NCI-H226 (cell line): ENCODE measurements around the gene C2orf76.
A peak's percentile ranks its signal among the peaks of the same experiment; 100 is the strongest.

ENCODE experiments used
- DNase-seq: peaks from one replicate; pipeline ENCODE4 v3.0.0-alpha.2; 2015

The C2orf76 gene

GRCh38 chr2:119261493-119262225 lies 105.0 kb downstream of the C2orf76 start:
- DNase-seq, result no peak

GRCh38 chr2:119260646-119261492 lies 105.8 kb downstream of the C2orf76 start:
- no peak for DNase-seq

GRCh38 chr2:119259296-119259860 lies 107.3 kb downstream of the C2orf76 start:
- no peak for DNase-seq

- DNase-seq, result no peak
Observed at GRCh38 chr2:119257198-119257597, 109.4 kb downstream of the C2orf76 start.

GRCh38 chr2:119256582-119256921 lies 110.1 kb downstream of the C2orf76 start:
- DNase-seq, result no peak

GRCh38 chr2:119255760-119256581 lies 110.7 kb downstream of the C2orf76 start:
- DNase-seq, result peak; percentile 96

- no peak for DNase-seq
Observed at GRCh38 chr2:119254601-119255080, 112.0 kb downstream of the C2orf76 start.

- no peak for DNase-seq
Observed at GRCh38 chr2:119253760-119254600, 112.7 kb downstream of the C2orf76 start.

- DNase-seq, result peak; percentile 16
Observed at GRCh38 chr2:119253114-119253702, 113.4 kb downstream of the C2orf76 start.
